Suppressor macrophage (primary cell): ENCODE data around the gene PEPD.

ENCODE experiments used
- DNase-seq, 4 experiments: peaks; one replicate each; pipeline ENCODE4 v3.0.0-alpha.2; 2020 to 2022

PEPD gene

DNA sequence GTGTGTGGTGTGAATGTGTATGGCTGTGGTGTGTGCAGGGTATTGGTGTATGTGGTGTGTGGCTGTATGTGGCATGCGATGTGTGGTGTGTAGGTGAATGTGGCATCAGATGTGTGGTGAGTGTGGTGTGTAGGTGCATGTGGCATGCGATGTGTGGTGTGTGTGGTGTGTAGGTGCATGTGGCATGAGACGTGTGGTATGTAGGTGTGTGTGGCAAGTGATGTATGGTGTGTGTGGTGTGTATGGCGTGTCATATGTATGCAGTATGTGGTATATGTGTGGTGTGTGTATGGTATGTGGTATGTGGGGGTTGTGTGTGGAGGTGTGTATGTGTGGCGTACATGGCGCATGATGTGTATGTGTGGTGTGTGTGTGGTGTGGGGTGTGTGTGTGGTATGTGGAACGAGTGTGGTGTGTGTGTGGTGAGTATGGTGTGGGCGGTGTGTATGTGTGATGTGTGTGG is 63.4 kb downstream of the PEPD start:
- no peak for DNase-seq

DNA sequence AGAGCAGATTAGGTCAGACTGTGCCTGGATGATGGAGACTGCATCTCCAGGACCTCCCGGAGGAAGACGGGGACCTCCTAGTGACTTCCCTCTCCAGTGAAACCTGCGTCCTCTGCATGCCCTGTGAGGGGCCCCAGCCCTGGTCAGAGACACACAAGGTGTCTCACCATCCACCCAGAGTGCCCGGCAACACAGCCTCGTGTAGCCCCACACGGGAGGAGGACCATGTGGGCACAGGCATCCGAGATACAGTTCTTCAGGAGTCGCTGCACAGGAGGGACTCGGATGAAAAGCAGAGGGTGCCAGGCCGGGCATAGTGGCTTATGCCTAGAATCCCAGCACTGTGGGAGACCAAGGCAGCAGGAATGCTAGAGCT is 64.8 kb downstream of the PEPD start:
- DNase-seq: no peak

GRCh38 chr19:33456076-33456844 is 65.3 kb downstream of the PEPD start:
- DNase-seq: no peak

GRCh38 chr19:33453265-33453664 is 68.3 kb downstream of the PEPD start:
- no peak for DNase-seq

DNA sequence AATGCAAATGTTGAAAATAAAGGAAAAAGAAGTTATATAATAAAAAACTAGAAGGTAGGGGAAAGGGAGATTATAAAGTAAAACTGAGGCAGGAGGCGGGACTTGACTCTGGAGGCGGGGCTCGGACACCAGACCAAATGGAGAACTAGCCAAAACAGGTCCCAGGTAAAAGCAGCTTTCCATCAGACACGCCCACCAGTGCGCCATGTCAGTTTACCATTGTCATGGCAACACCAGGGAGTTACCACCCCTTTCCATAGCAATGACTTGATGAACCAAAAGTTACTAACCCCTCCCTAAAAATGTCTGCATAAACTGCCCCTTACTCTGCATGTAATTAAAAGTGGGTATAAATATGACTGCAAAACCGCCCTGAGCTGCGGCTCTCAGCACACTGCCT is 70.9 kb downstream of the PEPD start:
- no peak for DNase-seq

- no peak for DNase-seq
Observed at GRCh38 chr19:33449799-33450198, 71.8 kb downstream of the PEPD start.

- no peak for DNase-seq
Observed at GRCh38 chr19:33448159-33448516, 73.5 kb downstream of the PEPD start.

- DNase-seq: peak; percentile 13 to 66 (median 48)
Observed at GRCh38 chr19:33447336-33448158, 74.0 kb downstream of the PEPD start.

GRCh38 chr19:33446330-33447293 is 75.0 kb downstream of the PEPD start:
- DNase-seq: no peak

DNA sequence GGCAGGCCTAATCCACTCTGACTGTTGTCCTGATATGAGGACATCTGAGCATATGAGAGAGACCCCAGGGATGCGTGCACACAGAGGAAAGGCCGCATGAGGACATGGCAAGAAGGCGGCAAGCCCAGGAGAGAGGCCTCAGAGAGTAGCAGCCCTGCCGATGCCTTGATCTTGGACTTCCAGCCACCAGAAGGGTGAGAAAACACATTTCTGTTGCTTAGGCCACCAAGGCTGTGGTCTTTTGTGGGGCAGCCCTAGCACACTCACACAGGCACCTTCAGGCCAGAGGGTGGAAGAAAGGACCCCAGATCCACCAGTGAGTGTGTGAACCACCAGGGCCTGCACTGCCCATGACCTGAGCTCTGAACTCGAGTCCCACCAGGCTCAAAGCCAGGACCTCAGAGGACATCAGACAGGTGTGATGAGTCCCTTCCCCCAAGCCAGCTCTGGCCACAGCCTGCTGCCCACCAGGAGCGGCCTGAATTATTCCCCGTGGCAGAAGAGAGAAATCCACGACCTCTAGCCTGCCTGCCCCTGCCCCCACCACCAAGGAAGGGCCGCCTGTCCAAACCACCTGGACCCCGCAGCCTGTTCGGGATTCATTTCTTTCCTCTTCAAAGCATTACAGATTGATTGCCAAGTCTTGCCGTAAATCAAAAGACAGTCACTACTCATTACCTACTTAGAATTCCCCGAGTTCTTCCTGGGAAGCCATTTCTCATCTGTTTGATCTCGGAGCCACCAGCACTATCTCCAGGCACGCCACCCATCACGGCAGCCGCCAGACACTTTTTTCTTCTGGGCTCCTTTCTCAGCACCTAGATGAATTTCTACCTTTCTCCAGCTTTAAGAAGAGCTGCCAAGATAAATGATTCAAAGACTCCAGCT is 75.9 kb downstream of the PEPD start:
- no peak for DNase-seq

DNA sequence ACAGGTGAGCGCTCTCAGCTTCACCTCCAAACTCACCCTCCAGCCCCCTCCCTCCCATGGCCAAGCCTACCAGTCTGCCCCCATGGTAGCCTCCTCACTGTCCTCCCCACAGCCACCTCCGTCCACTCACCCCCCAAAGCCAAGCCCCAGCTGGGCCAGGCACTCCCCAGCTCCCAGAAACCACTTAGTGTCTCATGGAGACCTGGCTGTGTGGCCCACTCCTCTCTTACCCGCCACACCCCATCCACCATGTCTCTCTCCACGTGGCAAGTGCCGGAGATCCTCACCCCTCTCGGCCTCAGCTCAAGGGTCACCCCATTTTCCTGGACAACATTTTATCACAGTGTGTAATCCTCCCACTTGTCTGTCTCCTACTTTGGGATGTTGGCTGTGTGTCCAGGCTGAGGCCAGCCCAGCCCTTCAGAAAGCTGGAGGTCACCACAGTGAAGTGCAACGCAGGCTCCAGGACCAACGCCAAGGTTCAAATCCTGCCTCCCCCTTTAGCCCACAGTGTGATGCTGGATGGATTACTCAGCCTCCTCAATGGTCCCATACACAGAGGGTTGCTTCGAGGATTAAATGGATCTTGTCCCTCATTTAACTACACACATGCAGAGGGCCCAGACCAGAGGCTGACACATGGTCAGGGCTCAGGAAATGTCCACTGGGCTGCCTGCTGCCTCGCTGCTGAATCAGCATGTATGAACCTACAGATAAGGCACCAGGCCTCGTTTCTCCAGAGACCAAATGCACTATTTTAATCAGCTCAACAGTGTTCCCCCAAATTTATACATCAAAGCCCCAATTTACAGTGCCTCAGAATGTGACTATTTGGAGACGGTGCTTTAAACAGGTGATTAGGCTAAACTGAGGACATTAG is 76.8 kb downstream of the PEPD start:
- DNase-seq: no peak

DNA sequence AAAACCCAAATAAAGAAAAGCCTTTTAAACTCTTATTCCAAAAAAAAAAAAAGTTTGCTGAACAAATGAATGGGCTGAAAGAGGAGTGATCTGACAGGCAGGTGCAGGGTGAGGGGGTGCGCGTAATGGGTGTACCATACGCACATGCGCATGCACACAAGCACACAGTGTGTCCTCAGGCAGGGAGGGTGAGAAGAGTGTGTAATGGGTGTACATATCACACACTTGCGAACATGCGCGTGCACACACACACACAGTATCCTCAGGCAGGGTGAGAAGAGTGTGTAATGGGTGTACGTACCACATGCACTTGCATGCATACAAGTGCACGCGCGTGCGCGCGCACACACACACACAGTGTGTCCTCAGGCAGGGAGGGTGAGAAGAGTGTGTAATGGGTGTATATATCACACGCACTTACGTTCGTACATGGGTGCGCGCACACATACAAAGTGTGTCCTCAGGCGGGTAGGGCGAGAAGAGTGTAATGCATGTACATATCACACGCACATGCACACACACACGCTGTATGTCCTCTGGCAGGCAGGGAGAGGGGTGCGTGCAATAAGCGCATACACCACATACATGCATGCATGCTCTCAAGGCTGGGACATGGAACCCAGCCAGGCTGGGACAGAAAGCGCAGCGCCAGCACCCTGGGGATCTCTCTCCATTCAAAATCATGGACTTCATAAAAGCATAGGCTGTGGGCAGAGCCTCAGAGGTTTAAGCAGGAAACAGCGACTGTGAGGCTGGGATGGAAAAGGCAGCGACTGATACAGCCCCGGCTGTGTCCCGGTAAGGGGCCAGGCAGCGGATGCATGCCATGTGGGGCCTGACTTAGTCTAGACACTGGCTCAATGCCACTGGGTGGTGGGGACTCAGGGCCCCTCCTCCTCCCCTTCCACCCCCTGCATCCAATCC is 77.7 kb downstream of the PEPD start:
- no peak for DNase-seq

DNA sequence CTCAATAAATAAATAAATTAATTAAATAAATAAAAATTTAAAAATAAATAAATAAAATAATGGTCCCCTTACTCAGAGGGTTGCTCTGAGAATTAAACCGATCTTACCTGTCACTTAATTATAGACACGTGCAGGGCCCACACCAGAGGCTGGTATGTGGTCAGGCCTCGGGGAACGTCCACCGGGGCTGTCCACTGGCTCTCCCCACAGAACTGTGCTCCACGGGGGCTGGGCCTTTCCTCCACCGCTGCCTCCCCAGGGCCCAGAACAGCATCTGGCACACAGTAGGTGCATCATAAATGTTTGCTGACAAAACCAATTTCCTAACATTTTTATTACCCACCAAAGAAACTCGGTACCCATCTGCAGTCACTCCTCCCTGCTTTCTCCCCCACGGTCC is 78.9 kb downstream of the PEPD start:
- no peak for DNase-seq

GRCh38 chr19:33441828-33442227 is 79.8 kb downstream of the PEPD start:
- DNase-seq: no peak

- no peak for DNase-seq
Observed at GRCh38 chr19:33441277-33441699, 80.3 kb downstream of the PEPD start.

GRCh38 chr19:33440682-33441081 is 80.9 kb downstream of the PEPD start:
- no peak for DNase-seq

- DNase-seq: no peak
Observed at GRCh38 chr19:33440241-33440640, 81.3 kb downstream of the PEPD start.

GRCh38 chr19:33438987-33439781 is 82.4 kb downstream of the PEPD start:
- DNase-seq: no peak
